GM12875 (cell line): ENCODE results near the gene GRK6.

Experiments
- H3K4me3 ChIP-seq: one replicate; pipeline ENCODE4 v1.5.1; 2011; ENCODE audit warnings: low read depth, low read length, control low read depth
- CTCF ChIP-seq: IDR thresholded peaks from 2 replicates; pipeline ENCODE4 v1.5.1; 2011; ENCODE audit warnings: low read depth, mild to moderate bottlenecking, control low read depth, inconsistent platforms, low read length, moderate library complexity, borderline replicate concordance; ENCODE audit not compliant: insufficient read depth

The GRK6 gene

GRCh38 chr5:177426566-177427210, at the start of gene GRK6:
GRK6 (plus strand) TSS chr5:177426676; CDS start chr5:177426846, 170 bp downstream.
- H3K4me3 ChIP-seq: peak within 1 kb of the TSS; percentile 93
- TF ChIP-seq CTCF: no peak

GRCh38 chr5:177377851-177378776, 48.4 kb upstream of the GRK6 start:
- TF ChIP-seq CTCF: no peak
- H3K4me3 ChIP-seq: no peak overlapping the region

GRCh38 chr5:177378884-177379883, 47.3 kb upstream of the GRK6 start:
- TF ChIP-seq CTCF: no peak
- H3K4me3 ChIP-seq: no peak overlapping the region

GRCh38 chr5:177380805-177381126, 45.7 kb upstream of the GRK6 start:
- no peak for TF ChIP-seq CTCF
- no peak overlapping the region for H3K4me3 ChIP-seq

GRCh38 chr5:177382423-177383029, 44.0 kb upstream of the GRK6 start:
- TF ChIP-seq CTCF: no peak; the same call in 1 of the 2 replicates

GRCh38 chr5:177383181-177383580, 43.3 kb upstream of the GRK6 start:
- no peak for TF ChIP-seq CTCF
- no peak overlapping the region for H3K4me3 ChIP-seq

More at GRCh38 chr5:177382423-177383029, 44.0 kb upstream of the GRK6 start:
- H3K4me3 ChIP-seq: no peak overlapping the region
